ENCODE results near the gene PIGZ.

GRCh38 chr3:196981657-196982056 is 13.0 kb upstream of the PIGZ start:
- TF ChIP-seq EZH2 (IDR thresholded peaks at IDR 0.05; ENCODE audit: insufficient read depth, poor library complexity, severe bottlenecking) (no peak), EZH2phosphoT487 (IDR thresholded peaks at IDR 0.05; ENCODE audit: insufficient read depth, low read depth) (no peak)

Measured in GM23248 (cell line).